MCF 10A (cell line): ENCODE results near the gene MAD1L1. TPM values are rescaled to one million over a fixed set of nuclear protein-coding genes. Genes with fewer than 3 reads are reported as not detected.

Source experiments
- BruUV-seq: library from RNA; stranded (reverse); fragments of 400-500 nt; replicated peaks from 2 replicates; lab custom pipeline; 2021; lab: Mats Ljungman, UMichigan
- CTCF ChIA-PET: fragments of 300-600 bp; sonication (Branson Sonifier 250); formaldehyde crosslinking; extraction: SDS; loops from one replicate; lab custom pipeline; 2021; ENCODE audit warnings: antibody characterized with exemption, inconsistent platforms; lab: Yijun Ruan, JAX
- POLR2A ChIA-PET: fragments of 300-600, 350-650 bp; sonication (Branson Sonifier 250); formaldehyde crosslinking; extraction: SDS; loops from one replicate; lab custom pipeline; 2020; ENCODE audit warnings: antibody characterized with exemption, inconsistent platforms; lab: Yijun Ruan, JAX
- DNase-seq: peaks from one replicate; pipeline ENCODE4 v3.0.0-alpha.2; 2018; ENCODE audit not compliant: unreplicated experiment
- H3K27ac Mint-ChIP-seq: one replicate; pipeline ENCODE4 v1.8.0; 2022; ENCODE audit warnings: mild to moderate bottlenecking, low read depth, mixed read lengths; ENCODE audit not compliant: unreplicated experiment
- H3K27me3 Mint-ChIP-seq: one replicate; pipeline ENCODE4 v1.8.0; 2022; ENCODE audit warnings: mixed read lengths; ENCODE audit not compliant: insufficient read depth, unreplicated experiment
- H3K36me3 Mint-ChIP-seq: one replicate; pipeline ENCODE4 v1.8.0; 2022; ENCODE audit warnings: mild to moderate bottlenecking, moderate library complexity, mixed read lengths; ENCODE audit not compliant: insufficient read depth, unreplicated experiment
- H3K4me1 Mint-ChIP-seq: one replicate; pipeline ENCODE4 v1.8.0; 2022; ENCODE audit warnings: mixed read lengths; ENCODE audit not compliant: insufficient read depth, unreplicated experiment
- H3K4me3 Mint-ChIP-seq: one replicate; pipeline ENCODE4 v1.8.0; 2022; ENCODE audit warnings: mild to moderate bottlenecking, moderate library complexity, mixed read lengths; ENCODE audit not compliant: unreplicated experiment
- H3K9me3 Mint-ChIP-seq: one replicate; pipeline ENCODE4 v1.8.0; 2022; ENCODE audit warnings: mixed read lengths; ENCODE audit not compliant: unreplicated experiment
- intact Hi-C: fragments of 100-400 bp; cut with micrococcal nuclease; formaldehyde crosslinking; loops from 2 replicates; pipeline ENCODE4 v1.14.1; 2022
- total RNA-seq: library from RNA; stranded (reverse); gene quantifications from 2 replicates; pipeline ENCODE4 v1.2.3, GENCODE V29; 2022
- TF ChIP-seq, protein P1 (sequence below): fragments of 200-600 bp; IDR thresholded peaks from one replicate; pipeline ENCODE4 v1.8.0; 2022; ENCODE audit warnings: antibody characterized with exemption, mild to moderate bottlenecking; ENCODE audit not compliant: unreplicated experiment

The MAD1L1 gene
- total RNA-seq, 1 experiment from 2014 or later = 25.2 TPM

DNA sequence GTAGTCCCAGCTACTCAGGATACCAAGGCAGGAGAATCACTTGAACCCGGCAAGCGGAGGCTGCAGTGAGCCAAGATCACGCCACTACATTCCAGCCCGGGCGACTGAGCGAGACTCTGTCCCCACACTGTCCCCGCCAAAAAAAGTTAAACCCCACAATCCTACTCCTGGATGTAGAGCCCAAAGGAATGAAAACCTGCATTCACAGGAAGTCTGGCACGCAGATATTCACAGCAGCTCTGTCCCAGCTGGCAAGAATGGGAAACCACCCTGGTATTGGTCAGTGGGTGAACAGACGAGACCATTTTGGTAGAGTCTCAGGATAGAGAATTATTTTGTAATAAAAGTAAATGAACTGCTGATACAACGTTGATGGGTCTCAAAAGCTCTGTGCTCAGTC is 225.2 kb downstream of the MAD1L1 start:
- no peak overlapping the region for H3K27ac Mint-ChIP-seq
- no peak for DNase-seq
- POLR2A ChIA-PET = no interaction called here
- TF ChIP-seq, protein P1, sequence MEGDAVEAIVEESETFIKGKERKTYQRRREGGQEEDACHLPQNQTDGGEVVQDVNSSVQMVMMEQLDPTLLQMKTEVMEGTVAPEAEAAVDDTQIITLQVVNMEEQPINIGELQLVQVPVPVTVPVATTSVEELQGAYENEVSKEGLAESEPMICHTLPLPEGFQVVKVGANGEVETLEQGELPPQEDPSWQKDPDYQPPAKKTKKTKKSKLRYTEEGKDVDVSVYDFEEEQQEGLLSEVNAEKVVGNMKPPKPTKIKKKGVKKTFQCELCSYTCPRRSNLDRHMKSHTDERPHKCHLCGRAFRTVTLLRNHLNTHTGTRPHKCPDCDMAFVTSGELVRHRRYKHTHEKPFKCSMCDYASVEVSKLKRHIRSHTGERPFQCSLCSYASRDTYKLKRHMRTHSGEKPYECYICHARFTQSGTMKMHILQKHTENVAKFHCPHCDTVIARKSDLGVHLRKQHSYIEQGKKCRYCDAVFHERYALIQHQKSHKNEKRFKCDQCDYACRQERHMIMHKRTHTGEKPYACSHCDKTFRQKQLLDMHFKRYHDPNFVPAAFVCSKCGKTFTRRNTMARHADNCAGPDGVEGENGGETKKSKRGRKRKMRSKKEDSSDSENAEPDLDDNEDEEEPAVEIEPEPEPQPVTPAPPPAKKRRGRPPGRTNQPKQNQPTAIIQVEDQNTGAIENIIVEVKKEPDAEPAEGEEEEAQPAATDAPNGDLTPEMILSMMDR = no peak
- CTCF ChIA-PET = no interaction called here
- no TSS peak for BruUV-seq
- intact Hi-C loops = no loop called here
- peaks cover 4% of the 10 kb centered on the region for H3K36me3 Mint-ChIP-seq
- H3K4me3 Mint-ChIP-seq = no peak overlapping the region
- no peaks in the 10 kb centered on the region for H3K27me3 Mint-ChIP-seq
- H3K9me3 Mint-ChIP-seq = no peaks in the 10 kb centered on the region
- H3K4me1 Mint-ChIP-seq = no peaks in the 10 kb centered on the region

DNA sequence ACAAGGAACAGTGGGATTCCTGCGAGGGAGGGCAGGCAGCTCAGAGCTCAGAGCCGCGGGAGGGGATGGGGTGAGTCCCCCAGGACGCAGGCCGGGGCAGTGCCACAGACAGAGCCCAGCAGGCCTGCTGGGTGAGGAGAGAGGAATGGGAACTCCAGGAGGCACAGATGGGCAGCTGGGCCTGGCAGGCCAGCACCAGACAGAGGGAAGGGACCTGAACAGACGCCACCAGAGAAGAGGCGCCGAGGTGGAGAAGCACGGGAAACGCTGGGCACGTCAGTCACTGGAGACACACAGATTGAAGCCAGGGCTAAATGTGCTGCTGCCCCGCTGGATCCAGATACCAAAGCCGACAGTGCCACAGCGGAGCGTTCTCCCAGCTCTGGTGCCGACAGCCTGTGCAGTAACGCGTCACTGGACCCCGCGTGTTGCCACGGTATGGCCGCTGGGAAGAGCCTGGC is 225.8 kb downstream of the MAD1L1 start:
- Mint-ChIP-seq H3K27me3 (no peaks in the 10 kb centered on the region), H3K4me3 (no peak overlapping the region), H3K36me3 (peaks cover 4% of the 10 kb centered on the region), H3K27ac (no peak overlapping the region), H3K9me3 (no peaks in the 10 kb centered on the region), H3K4me1 (no peaks in the 10 kb centered on the region)
- intact Hi-C loops = no loop called here
- no TSS peak for BruUV-seq
- POLR2A ChIA-PET = no interaction called here
- TF ChIP-seq, protein P1 = no peak
- CTCF ChIA-PET = no interaction called here
- no peak for DNase-seq

DNA sequence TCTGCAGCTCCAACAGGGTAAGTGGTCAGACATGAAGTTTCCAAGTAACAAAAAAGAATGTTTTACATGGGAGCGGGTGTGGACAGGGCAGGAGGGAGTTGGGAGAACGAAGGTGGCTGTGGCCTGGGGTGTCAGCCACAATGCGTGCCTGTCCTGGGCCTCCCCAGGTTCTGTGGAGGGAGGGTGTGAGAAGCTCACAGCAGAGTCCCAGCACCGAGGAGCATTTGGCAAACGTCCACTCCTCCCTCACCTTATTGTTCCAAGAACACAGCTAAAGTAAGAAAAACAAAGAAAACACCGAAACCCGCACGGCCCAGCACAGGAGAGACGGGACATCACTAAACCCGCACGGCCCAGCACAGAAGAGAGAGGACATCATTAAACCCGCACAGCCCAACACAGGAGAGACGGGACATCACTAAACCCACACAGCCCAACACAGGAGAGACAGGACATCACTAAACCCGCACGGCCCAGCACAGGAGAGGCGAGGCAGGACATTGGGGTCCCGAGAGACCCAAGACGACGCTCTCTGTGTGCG is 226.4 kb downstream of the MAD1L1 start:
- TF ChIP-seq, protein P1 = no peak
- intact Hi-C loops = no loop called here
- BruUV-seq = no TSS peak
- H3K4me1 Mint-ChIP-seq = no peaks in the 10 kb centered on the region
- H3K9me3 Mint-ChIP-seq = no peaks in the 10 kb centered on the region
- DNase-seq = no peak
- POLR2A ChIA-PET = no interaction called here
- H3K27ac Mint-ChIP-seq = no peak overlapping the region
- CTCF ChIA-PET = no interaction called here
- no peaks in the 10 kb centered on the region for H3K27me3 Mint-ChIP-seq
- H3K4me3 Mint-ChIP-seq = no peak overlapping the region
- H3K36me3 Mint-ChIP-seq = peaks cover 9% of the 10 kb centered on the region

DNA sequence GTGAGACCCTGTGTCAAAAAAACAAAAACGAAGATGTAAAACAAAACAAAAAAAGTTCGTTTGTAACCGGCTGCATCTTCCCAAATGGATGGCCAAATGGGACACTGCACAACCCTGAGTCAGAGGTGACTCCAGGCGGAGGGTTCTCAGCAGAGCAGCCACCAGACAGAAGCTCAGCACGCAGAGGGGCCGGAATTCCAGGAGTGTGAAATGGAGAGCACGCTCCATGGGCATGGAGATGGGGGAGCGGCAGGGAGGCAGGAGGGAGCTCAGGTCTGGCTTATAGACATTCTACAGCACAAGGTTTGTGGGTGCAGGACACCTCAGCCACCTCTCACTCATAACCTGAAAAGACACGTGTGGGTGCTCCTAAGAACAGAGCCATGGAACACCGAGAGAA is 227.0 kb downstream of the MAD1L1 start:
- peaks cover 9% of the 10 kb centered on the region for H3K36me3 Mint-ChIP-seq
- no peaks in the 10 kb centered on the region for H3K27me3 Mint-ChIP-seq
- no peaks in the 10 kb centered on the region for H3K9me3 Mint-ChIP-seq
- CTCF ChIA-PET = no interaction called here
- intact Hi-C loops = no loop called here
- POLR2A ChIA-PET = interaction anchor here (0.7 kb wide), 1 partner anchor 9 kb away, joined by 3 read pairs; no protein-coding TSS in a partner anchor
- H3K27ac Mint-ChIP-seq = no peak overlapping the region
- no peak for DNase-seq
- no peak overlapping the region for H3K4me3 Mint-ChIP-seq
- no TSS peak for BruUV-seq
- H3K4me1 Mint-ChIP-seq = no peaks in the 10 kb centered on the region
- TF ChIP-seq, protein P1 = no peak
